Karpas-422 (cell line): ENCODE results near the gene NUP133. TPM values are rescaled to one million over a fixed set of nuclear protein-coding genes. Genes with fewer than 3 reads are reported as not detected.
"Not testable (repeated sequence)": the region's sequence is repeated elsewhere in the genome, so short reads cannot be mapped to it uniquely, and the experiment has no call there.

Experiments used
- DNase-seq: peaks from one replicate; pipeline ENCODE4 v3.0.0-alpha.2; 2015
- H2AFZ ChIP-seq: fragments of 200-600 bp; sonication (generic); 2 replicates; pipeline ENCODE4 v1.6.1; 2014; ENCODE audit warnings: antibody characterized with exemption, low read length, mixed read lengths
- H3K27ac ChIP-seq: fragments of 200-600 bp; sonication (generic); 2 replicates; pipeline ENCODE4 v1.5.1; 2014; ENCODE audit warnings: mild to moderate bottlenecking, low read length, moderate library complexity
- H3K27me3 ChIP-seq: fragments of 200-600 bp; sonication (generic); 2 replicates; pipeline ENCODE4 v1.6.1; 2014; ENCODE audit warnings: low read length, mixed read lengths
- H3K36me3 ChIP-seq: fragments of 200-600 bp; sonication (generic); 2 replicates; pipeline ENCODE4 v1.6.1; 2014; ENCODE audit warnings: low read length, mixed read lengths; ENCODE audit not compliant: insufficient read depth
- H3K4me1 ChIP-seq: fragments of 200-600 bp; sonication (generic); 2 replicates; pipeline ENCODE4 v1.6.1; 2014; ENCODE audit warnings: mild to moderate bottlenecking, low read length, mixed read lengths
- H3K4me2 ChIP-seq: fragments of 200-600 bp; sonication (generic); 2 replicates; pipeline ENCODE4 v1.6.1; 2014; ENCODE audit warnings: low read length, low read depth, mild to moderate bottlenecking; ENCODE audit not compliant: poor library complexity, severe bottlenecking
- H3K4me3 ChIP-seq: fragments of 200-600 bp; sonication (generic); 2 replicates; pipeline ENCODE4 v1.5.1; 2014; ENCODE audit warnings: mild to moderate bottlenecking, antibody characterized with exemption, low read length, mixed read lengths
- H3K79me2 ChIP-seq: fragments of 200-600 bp; sonication (generic); 2 replicates; pipeline ENCODE4 v1.6.1; 2014; ENCODE audit warnings: mild to moderate bottlenecking, low read length, mixed read lengths
- H3K9ac ChIP-seq: fragments of 200-600 bp; sonication (generic); 2 replicates; pipeline ENCODE4 v1.6.0; 2014; ENCODE audit warnings: low read length
- H3K9me2 ChIP-seq: fragments of 200-600 bp; sonication (generic), shearing (Covaris generic); replicated peaks from 2 replicates; pipeline ENCODE4 v1.6.0; 2014; ENCODE audit warnings: mild to moderate bottlenecking, low read length, moderate library complexity; ENCODE audit not compliant: insufficient read depth
- H3K9me3 ChIP-seq: fragments of 300-700, 200-600 bp; sonication (generic); 2 replicates; pipeline ENCODE4 v1.6.1; 2014; ENCODE audit warnings: low read length, mixed read lengths
- H4K20me1 ChIP-seq: fragments of 200-600 bp; sonication (generic); 2 replicates; pipeline ENCODE4 v1.6.1; 2014; ENCODE audit warnings: mild to moderate bottlenecking, antibody characterized with exemption, low read length, low read depth; ENCODE audit not compliant: insufficient read depth
- total RNA-seq: library from RNA; depleted of rRNA; stranded (reverse); fragments of >200 nt; shearing (Covaris generic); gene quantifications from 2 replicates; pipeline ENCODE4 v1.2.3, GENCODE V29; 2014; ENCODE audit warnings: low replicate concordance

NUP133 gene
- total RNA-seq, 1 experiment from 2014 or later = 56.9 TPM

- not testable (repeated sequence) for DNase-seq, H3K4me1 ChIP-seq, H3K4me2 ChIP-seq, H3K36me3 ChIP-seq, H3K9me3 ChIP-seq, H3K4me3 ChIP-seq, H3K9ac ChIP-seq, H3K9me2 ChIP-seq, H4K20me1 ChIP-seq, H3K27me3 ChIP-seq, H3K79me2 ChIP-seq, H2AFZ ChIP-seq, H3K27ac ChIP-seq
Observed at GRCh38 chr1:229418586-229418985, 89.6 kb downstream of the NUP133 start.

- H3K27ac ChIP-seq, H3K4me3 ChIP-seq, H3K9me2 ChIP-seq, H3K27me3 ChIP-seq, H4K20me1 ChIP-seq, H3K79me2 ChIP-seq, H3K9ac ChIP-seq, H3K4me2 ChIP-seq, H3K4me1 ChIP-seq, H3K36me3 ChIP-seq, DNase-seq, H2AFZ ChIP-seq, H3K9me3 ChIP-seq: not testable (repeated sequence)
Observed at GRCh38 chr1:229412810-229413209, 95.3 kb downstream of the NUP133 start.

- Histone ChIP-seq H3K36me3 (no peaks in the 10 kb centered on the region), H3K4me2 (no peak overlapping the region), H3K9me3 (no peaks in the 10 kb centered on the region), H3K9me2 (no peaks in the 10 kb centered on the region), H3K4me3 (no peak overlapping the region), H3K9ac (no peak overlapping the region), H3K27ac (no peak overlapping the region), H2AFZ (no peak overlapping the region), H4K20me1 (no peaks in the 10 kb centered on the region), H3K27me3 (no peaks in the 10 kb centered on the region), H3K79me2 (no peaks in the 10 kb centered on the region), H3K4me1 (no peaks in the 10 kb centered on the region)
- DNase-seq = peak; percentile 49
Observed at GRCh38 chr1:229412056-229412455, 96.1 kb downstream of the NUP133 start.

- Histone ChIP-seq H3K36me3 (no peaks in the 10 kb centered on the region), H3K9me2 (no peaks in the 10 kb centered on the region), H3K4me1 (no peaks in the 10 kb centered on the region), H3K9me3 (no peaks in the 10 kb centered on the region), H3K4me3 (no peak overlapping the region), H3K9ac (no peak overlapping the region), H2AFZ (no peak overlapping the region), H3K27me3 (no peaks in the 10 kb centered on the region), H4K20me1 (no peaks in the 10 kb centered on the region), H3K79me2 (no peaks in the 10 kb centered on the region), H3K27ac (no peak overlapping the region), H3K4me2 (no peak overlapping the region)
- DNase-seq = peak; percentile 28
Observed at GRCh38 chr1:229411434-229412055, 96.6 kb downstream of the NUP133 start.

GRCh38 chr1:229410692-229411433, 97.3 kb downstream of the NUP133 start:
- Histone ChIP-seq H3K9me3 (no peaks in the 10 kb centered on the region), H3K27me3 (no peaks in the 10 kb centered on the region), H2AFZ (no peak overlapping the region), H3K4me1 (no peaks in the 10 kb centered on the region), H3K9ac (no peak overlapping the region), H4K20me1 (no peaks in the 10 kb centered on the region), H3K36me3 (no peaks in the 10 kb centered on the region), H3K4me3 (no peak overlapping the region), H3K79me2 (no peaks in the 10 kb centered on the region), H3K9me2 (no peaks in the 10 kb centered on the region), H3K27ac (no peak overlapping the region), H3K4me2 (no peak overlapping the region)
- peak; percentile 38 for DNase-seq

GRCh38 chr1:229410370-229410691, 97.8 kb downstream of the NUP133 start:
- Histone ChIP-seq H3K9me3 (no peaks in the 10 kb centered on the region), H3K79me2 (no peaks in the 10 kb centered on the region), H3K27ac (no peak overlapping the region), H3K36me3 (no peaks in the 10 kb centered on the region), H3K9me2 (no peaks in the 10 kb centered on the region), H3K4me2 (no peak overlapping the region), H3K9ac (no peak overlapping the region), H3K4me1 (no peaks in the 10 kb centered on the region), H3K27me3 (no peaks in the 10 kb centered on the region), H3K4me3 (no peak overlapping the region), H2AFZ (no peak overlapping the region), H4K20me1 (no peaks in the 10 kb centered on the region)
- DNase-seq = peak; percentile 27

- DNase-seq = peak; percentile 40
- Histone ChIP-seq H3K4me3 (no peak overlapping the region), H3K27me3 (no peaks in the 10 kb centered on the region), H3K4me2 (no peak overlapping the region), H3K36me3 (no peaks in the 10 kb centered on the region), H3K9ac (no peak overlapping the region), H3K9me3 (no peaks in the 10 kb centered on the region), H3K79me2 (no peaks in the 10 kb centered on the region), H4K20me1 (no peaks in the 10 kb centered on the region), H3K4me1 (no peaks in the 10 kb centered on the region), H3K27ac (no peak overlapping the region), H2AFZ (no peak overlapping the region), H3K9me2 (no peaks in the 10 kb centered on the region)
Observed at GRCh38 chr1:229409616-229410369, 98.3 kb downstream of the NUP133 start.

- Histone ChIP-seq H3K4me3 (no peak overlapping the region), H3K4me1 (no peaks in the 10 kb centered on the region), H3K36me3 (no peaks in the 10 kb centered on the region), H3K4me2 (no peak overlapping the region), H4K20me1 (no peaks in the 10 kb centered on the region), H3K27me3 (no peaks in the 10 kb centered on the region), H3K79me2 (no peaks in the 10 kb centered on the region), H3K9me3 (no peaks in the 10 kb centered on the region), H3K9me2 (no peaks in the 10 kb centered on the region), H3K9ac (no peak overlapping the region), H3K27ac (no peak overlapping the region), H2AFZ (no peak overlapping the region)
- peak; percentile 35 for DNase-seq
Observed at GRCh38 chr1:229408458-229409037, 99.6 kb downstream of the NUP133 start.
